Suprapubic skin (tissue), 4 donors: ENCODE measurements around the gene SETD3.

ENCODE experiments used
- EP300 ChIP-seq: sonication (generic); formaldehyde crosslinking; IDR thresholded peaks from one replicate; pipeline ENCODE4 v1.6.1; 2017; ENCODE audit warnings: antibody characterized with exemption
- POLR2A ChIP-seq, 2 donors: fragments of 450-650 bp; IDR thresholded peaks; one replicate each; pipeline ENCODE4 v1.6.1; 2017; ENCODE audit warnings: antibody characterized with exemption in 2 of 2, mild to moderate bottlenecking in 2 of 2, moderate library complexity in 2 of 2
- POLR2AphosphoS5 ChIP-seq, 3 donors: sonication (generic); formaldehyde crosslinking; IDR thresholded peaks; one replicate each; pipeline ENCODE4 v1.6.1; 2017; ENCODE audit warnings: antibody characterized with exemption in 3 of 3
- TF ChIP-seq, protein P1 (sequence below), 2 donors: fragments of 200-600 bp in 1 of 2; fragments of 450-650 bp in 1 of 2; sonication (generic) in 1 of 2; IDR thresholded peaks; one replicate each; pipeline ENCODE4 v1.5.1; 2016 to 2019; ENCODE audit warnings: antibody characterized with exemption in 2 of 2, mild to moderate bottlenecking in 1 of 2, moderate library complexity in 1 of 2

DNA sequence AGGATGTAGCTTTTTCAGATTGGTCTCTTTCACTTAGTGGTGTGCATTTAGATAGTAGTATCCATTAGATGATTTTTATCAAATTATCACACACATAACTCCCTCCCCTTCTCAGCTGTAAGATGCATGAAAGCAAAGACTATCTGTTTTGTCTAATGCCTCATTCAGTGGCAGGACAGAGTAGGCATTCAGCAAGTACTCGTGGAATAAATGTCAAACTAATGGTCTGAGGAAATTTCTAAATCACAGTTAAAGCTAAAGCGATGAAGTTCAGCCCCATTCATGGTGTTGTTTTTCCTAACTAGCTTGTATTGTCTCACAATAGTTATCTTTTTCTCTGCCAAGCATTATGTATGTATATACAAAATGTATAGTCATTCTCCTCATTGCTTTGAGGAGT lies 16.7 kb upstream of the SETD3 start:
- TF ChIP-seq, protein P1, sequence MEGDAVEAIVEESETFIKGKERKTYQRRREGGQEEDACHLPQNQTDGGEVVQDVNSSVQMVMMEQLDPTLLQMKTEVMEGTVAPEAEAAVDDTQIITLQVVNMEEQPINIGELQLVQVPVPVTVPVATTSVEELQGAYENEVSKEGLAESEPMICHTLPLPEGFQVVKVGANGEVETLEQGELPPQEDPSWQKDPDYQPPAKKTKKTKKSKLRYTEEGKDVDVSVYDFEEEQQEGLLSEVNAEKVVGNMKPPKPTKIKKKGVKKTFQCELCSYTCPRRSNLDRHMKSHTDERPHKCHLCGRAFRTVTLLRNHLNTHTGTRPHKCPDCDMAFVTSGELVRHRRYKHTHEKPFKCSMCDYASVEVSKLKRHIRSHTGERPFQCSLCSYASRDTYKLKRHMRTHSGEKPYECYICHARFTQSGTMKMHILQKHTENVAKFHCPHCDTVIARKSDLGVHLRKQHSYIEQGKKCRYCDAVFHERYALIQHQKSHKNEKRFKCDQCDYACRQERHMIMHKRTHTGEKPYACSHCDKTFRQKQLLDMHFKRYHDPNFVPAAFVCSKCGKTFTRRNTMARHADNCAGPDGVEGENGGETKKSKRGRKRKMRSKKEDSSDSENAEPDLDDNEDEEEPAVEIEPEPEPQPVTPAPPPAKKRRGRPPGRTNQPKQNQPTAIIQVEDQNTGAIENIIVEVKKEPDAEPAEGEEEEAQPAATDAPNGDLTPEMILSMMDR (IDR thresholded peaks at IDR 0.05), result no peak
- TF ChIP-seq POLR2A (IDR thresholded peaks at IDR 0.05) (no peak), POLR2AphosphoS5 (IDR thresholded peaks at IDR 0.05) (no peak), EP300 (no peak)
